ENCODE data around the gene JPT2.

DNA sequence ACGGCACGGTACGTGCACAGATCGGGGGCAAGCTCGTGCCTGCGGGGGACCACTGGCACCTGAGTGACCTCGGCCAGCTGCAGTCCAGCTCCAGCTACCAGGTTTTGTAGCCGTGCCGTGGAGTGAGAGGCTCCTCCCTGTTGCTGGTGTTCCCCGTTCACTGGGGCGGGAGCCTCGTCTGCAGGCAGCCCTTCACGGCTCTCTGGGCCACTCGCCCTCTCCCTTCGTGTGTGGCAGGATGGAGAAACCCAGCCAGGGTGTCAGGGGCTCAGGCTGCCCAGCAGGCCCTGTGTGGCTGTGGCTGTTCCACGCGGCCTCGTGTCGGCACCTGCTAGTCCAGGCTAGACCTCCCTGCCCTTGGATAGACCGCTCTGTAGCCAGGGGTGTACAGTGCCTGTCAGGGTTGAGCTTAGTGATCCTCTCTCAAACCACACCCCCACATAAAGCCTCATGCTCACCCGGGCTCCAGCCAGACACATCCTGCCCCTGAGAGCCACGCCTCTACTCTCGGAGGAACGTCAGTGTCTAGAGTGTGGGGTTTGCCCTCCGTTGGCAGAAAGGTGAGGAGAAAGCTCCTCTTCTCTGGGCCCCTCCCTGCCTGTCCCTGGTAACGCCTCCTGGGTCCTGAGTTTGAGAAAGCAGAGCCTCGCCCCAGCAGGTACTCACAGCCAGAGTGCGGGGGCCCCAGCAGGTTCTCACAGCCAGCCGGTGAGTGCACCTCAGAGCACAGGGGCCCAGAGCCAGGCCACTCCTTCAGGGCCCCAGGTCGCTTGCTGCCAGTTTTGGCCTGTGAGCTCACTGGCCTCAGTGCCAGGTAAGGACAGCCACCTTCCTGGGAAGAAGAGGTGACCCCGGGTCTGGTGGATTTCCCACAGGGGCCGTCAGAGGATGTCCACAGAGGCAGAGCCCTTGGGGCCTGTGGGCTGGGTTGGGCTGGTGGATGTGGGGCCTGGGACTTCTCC, 65.6 kb downstream of the JPT2 start:
- no peak for TF ChIP-seq MAZ (IDR thresholded peaks at IDR 0.05; ENCODE audit: borderline replicate concordance, low read depth, low read length)
- TF ChIP-seq, protein P1, sequence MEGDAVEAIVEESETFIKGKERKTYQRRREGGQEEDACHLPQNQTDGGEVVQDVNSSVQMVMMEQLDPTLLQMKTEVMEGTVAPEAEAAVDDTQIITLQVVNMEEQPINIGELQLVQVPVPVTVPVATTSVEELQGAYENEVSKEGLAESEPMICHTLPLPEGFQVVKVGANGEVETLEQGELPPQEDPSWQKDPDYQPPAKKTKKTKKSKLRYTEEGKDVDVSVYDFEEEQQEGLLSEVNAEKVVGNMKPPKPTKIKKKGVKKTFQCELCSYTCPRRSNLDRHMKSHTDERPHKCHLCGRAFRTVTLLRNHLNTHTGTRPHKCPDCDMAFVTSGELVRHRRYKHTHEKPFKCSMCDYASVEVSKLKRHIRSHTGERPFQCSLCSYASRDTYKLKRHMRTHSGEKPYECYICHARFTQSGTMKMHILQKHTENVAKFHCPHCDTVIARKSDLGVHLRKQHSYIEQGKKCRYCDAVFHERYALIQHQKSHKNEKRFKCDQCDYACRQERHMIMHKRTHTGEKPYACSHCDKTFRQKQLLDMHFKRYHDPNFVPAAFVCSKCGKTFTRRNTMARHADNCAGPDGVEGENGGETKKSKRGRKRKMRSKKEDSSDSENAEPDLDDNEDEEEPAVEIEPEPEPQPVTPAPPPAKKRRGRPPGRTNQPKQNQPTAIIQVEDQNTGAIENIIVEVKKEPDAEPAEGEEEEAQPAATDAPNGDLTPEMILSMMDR (IDR thresholded peaks at IDR 0.05): no peak
- no peak for TF ChIP-seq POLR2AphosphoS2 (conservative IDR thresholded peaks at IDR 0.05; ENCODE audit: low read length)
- no peak for TF ChIP-seq RAD21 (conservative IDR thresholded peaks at IDR 0.05 in 1 of 2, IDR thresholded peaks at IDR 0.05 in 1 of 2)
- no peak for TF ChIP-seq CBX8 (IDR thresholded peaks at IDR 0.05)
- TF ChIP-seq POLR2A (IDR thresholded peaks at IDR 0.05; ENCODE audit: low read length): no peak
